Hematopoietic multipotent progenitor cell treated with erythropoietin and hydrocortisone succinate and interleukin-3 and kit ligand, for 8 days (in vitro differentiated cells): Measurements from ENCODE around the gene PIK3R5.
"Not testable (repeated sequence)": the region's sequence is repeated elsewhere in the genome, so short reads cannot be mapped to it uniquely, and the experiment has no call there.

ENCODE experiments used
- DNase-seq: peaks from one replicate; pipeline ENCODE4 v3.0.0-alpha.2; 2015

PIK3R5 gene, protein sequence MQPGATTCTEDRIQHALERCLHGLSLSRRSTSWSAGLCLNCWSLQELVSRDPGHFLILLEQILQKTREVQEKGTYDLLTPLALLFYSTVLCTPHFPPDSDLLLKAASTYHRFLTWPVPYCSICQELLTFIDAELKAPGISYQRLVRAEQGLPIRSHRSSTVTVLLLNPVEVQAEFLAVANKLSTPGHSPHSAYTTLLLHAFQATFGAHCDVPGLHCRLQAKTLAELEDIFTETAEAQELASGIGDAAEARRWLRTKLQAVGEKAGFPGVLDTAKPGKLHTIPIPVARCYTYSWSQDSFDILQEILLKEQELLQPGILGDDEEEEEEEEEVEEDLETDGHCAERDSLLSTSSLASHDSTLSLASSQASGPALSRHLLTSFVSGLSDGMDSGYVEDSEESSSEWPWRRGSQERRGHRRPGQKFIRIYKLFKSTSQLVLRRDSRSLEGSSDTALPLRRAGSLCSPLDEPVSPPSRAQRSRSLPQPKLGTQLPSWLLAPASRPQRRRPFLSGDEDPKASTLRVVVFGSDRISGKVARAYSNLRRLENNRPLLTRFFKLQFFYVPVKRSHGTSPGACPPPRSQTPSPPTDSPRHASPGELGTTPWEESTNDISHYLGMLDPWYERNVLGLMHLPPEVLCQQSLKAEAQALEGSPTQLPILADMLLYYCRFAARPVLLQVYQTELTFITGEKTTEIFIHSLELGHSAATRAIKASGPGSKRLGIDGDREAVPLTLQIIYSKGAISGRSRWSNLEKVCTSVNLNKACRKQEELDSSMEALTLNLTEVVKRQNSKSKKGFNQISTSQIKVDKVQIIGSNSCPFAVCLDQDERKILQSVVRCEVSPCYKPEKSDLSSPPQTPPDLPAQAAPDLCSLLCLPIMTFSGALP

DNA sequence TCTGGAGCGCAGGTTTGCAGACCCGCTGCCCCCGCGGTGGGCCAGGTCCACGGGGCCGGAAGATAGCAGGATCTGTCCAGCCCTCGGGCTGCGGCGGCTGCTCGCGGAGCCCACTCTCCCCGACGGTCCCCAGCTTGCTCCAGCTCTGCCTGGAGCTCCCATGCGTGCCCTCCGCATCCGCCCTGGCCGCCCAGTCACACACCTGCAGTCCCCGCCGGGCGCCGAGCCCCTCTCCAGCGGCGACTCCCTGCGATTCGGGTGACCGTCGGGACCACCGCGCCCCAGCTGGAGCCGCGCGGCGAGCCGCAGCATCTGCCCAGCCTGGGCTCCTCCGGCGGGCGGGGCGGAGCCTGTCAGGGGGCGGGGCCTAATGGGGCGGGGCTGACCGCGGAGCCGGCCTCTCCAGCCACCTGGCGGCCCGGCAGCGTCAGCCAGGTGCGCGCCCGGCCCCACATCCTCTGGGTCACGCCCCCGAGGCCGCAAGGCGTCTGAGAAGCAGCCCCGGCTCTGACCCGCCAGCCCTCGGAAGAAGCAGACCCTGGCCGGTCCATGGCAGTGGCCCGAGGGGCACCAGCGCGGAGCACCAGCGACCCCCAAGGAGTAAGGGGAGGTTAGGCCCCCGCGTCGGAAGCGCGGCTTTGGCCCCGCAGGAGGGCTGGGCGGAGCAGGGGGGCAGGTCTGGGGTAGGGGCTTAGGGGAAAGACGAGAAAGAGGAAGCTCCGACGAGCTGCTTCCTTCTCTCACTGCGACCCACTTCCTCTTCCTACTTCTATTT lies at the start of gene PIK3R5:
Gene PIK3R5 (minus strand): TSS at position 314 of the 775 bp plus-strand sequence. CDS start 54,213 bp downstream, outside the sequence.
- DNase-seq = peak; percentile 5

DNA sequence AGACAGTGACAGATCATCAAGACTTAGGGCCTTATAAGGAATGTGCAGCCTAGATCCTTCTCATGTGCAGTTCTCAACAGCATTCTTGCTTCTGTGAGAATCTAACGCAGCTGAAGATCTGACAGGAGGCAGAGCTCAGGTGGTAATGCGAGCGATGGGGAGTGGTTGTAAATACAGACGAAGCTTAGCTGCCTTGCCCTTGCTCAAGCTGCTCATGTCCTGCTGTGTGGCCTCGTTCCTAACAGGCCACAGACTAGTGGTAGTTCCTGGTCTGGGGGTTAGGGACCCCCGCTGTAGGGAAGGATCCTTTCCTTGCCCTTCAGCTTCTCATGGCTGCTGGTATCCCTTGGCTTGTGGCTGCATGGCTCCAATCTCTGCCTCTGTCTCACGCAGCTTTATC lies 45.5 kb upstream of the PIK3R5 start:
- DNase-seq = no peak

DNA sequence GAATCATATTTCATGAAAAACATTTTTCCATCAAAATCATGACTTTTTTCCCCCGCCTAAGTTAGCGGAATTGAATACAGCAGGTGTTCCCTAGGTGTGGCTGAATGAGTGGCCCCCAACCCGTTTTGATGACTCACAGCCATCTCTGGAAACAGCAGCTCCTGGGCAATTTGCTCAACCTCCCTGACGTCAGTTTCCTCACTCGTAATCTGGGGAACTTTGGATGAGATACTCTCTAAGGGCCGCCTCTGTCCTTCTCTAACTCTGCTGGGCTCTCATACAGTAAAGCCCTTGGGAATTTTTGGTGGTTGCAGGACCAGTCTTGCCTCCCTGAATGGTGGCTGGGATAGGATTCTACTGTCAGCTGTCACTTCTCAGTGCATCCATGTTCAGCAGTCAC lies 44.2 kb upstream of the PIK3R5 start:
- no peak for DNase-seq

DNA sequence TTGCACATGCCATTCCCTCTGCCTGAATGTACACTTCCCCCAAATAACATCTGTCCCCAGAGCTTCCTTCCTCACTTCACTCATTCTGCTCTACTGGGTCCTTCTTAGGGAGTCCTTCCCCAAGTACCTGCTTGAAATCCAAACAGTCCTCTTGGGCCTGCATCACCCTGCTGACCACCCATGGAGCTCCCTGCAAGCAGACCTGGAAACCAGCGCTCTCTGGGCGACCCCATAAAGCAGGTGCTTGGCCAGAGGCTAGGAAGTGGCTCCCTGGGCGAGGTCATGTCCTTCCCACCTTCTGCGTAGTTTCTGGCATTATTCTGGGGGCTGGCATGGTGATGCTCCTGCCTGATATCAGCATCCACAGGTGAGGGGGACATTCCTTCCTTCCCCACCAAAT lies 43.6 kb upstream of the PIK3R5 start:
- DNase-seq = no peak

DNA sequence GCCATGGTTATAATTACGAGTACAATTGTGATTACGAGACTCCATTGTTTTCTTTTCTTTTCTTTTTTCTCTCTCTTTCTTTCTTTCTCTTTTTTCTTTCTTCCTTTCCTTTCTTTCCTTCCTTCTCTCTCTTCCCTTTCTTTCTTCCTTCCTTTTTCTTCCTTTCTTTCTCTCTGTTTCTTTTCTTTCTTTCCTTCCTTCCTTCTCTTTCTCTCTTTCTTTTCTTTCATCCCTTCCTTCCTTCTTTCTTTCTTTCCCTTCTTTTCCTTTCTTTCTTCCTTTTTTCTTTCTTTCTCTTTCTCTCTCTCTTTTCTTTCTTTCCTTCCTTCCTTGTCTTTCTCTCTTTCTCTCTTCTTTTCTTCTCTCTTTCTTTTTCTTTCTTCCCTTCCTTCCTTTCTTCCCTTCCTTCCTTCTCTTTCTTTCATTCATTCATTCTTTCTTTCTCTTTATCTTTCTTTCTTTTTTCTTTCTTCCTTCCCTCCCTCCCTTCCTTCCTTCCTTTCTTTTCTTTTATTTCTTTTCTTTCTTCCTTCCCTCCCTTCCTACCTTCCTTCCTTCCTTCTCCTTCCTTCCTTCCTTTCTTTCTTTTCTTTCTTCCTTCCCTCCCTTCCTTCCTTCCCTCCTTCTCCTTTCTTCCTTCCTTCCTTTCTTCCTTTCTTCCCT lies 41.7 kb upstream of the PIK3R5 start:
- DNase-seq = no peak

DNA sequence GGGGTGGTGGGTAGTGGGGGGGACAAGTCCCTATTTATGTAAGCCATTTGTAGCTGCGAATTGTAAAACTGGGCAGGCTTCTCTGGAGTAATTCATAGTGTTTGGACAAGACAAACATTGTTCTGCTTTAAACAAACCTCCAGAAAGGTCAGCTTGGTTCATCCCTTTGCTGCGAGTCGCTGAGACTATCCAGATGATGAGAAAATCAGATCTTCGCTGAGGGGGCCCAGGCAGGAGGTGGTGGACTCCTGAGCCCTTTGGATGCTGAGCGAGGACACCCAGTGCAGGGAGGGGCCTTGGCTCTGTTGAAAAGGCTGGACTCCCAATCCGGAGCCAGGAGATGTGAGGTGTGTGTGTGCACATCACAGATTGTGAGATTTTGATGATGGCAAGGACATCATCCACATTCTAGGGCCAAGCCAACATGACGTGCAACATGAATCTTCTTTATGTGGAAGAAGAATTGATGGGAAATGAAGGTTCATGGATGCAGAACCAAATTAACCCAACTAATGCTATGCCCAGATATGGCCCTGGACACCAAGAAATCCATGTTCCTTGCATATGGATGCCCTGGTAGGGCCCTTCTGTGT lies 40.8 kb upstream of the PIK3R5 start:
- no peak for DNase-seq

DNA sequence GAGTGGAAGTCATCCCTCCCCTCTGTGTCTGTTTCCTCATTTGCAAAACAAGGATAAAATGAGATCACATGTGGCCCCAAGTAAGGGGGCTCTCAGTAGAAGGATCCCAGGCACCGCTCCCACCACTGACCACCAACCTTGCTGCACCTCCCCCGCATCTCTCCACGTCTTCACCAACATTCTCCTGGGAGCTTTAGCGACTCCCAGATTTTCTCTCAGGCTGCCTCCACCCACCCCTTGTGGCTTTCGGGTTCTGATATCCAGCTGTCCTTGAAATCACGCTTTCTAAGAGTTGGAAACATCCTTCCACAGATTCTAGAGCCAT lies 39.4 kb upstream of the PIK3R5 start:
- no peak for DNase-seq

DNA sequence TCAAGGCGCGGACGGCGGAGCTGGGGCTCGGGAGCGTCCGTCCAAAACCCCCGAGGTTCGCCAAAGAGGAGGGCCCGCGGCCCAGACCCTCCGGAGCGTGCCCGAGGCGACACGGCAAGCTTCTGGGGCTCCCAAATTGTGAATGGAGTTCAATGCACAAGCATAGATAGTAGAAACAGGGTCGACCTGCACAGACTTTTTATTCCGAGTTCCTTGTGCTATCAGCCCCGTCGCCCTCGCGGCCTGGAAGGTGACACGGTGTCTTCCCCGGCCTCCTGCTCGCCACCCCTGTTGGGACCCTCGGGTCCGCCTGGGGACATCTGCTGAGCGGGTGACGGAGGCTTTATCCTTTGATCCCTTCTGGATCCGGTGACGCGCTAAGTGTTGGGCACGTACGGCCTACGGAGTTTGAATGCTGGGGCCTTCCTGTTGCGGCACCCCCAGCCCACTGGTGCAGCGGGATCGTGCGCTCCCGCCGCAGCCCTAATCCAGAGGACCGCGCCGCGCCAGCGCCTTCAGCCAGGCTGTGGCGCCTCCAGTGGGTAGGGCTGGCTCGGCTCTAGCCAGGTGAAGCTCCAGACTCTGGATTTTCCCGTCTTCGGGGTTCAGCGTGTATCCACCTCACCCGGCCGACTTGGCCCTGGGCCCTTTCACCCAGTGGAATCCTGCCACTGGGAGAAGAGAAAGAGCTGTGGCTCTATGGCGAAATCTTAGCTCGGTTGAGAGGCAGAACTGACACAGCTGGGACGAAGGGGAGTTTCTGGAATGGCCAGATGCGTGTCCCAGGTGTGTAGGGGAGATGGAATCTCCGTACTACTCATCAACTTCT lies 38.8 kb upstream of the PIK3R5 start:
- DNase-seq = no peak

DNA sequence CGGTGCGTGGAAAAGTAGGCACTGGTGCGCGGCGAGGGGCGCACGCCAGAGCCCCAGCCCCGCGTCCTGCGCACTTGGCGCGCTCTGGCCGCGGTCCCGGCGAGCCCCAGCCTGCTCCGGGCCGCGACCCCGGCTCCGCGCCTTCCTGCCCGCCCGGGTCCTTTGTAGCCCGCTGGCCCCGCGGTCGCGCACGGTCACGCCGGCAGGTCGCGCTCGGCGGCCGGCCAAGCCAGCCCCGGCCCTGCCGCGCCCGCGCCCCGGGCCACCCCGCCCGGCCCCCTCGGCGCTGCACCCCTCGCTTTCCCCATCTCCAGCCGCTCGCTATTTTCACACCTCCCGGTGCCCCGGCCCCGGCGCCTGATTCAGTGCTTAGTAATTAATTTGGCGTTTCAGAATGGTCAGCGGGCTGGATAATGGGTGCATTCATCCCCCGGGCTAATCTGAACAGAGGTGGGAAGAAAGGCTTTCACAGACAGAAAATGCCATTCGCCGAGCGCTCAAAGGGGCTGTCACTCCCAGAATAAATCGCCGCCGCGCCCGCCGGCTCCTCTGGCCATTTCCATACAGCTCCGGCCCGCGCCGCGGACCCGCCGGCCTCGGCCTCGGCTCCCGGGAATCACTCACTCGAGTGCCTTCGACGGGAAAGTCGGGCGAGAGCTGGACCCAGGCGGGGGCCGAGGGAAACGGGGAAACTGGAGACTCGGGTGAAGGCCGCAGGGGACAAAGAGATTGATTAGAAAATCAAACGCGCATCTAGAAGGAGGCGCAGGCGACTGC lies 38.0 kb upstream of the PIK3R5 start:
- DNase-seq = no peak

DNA sequence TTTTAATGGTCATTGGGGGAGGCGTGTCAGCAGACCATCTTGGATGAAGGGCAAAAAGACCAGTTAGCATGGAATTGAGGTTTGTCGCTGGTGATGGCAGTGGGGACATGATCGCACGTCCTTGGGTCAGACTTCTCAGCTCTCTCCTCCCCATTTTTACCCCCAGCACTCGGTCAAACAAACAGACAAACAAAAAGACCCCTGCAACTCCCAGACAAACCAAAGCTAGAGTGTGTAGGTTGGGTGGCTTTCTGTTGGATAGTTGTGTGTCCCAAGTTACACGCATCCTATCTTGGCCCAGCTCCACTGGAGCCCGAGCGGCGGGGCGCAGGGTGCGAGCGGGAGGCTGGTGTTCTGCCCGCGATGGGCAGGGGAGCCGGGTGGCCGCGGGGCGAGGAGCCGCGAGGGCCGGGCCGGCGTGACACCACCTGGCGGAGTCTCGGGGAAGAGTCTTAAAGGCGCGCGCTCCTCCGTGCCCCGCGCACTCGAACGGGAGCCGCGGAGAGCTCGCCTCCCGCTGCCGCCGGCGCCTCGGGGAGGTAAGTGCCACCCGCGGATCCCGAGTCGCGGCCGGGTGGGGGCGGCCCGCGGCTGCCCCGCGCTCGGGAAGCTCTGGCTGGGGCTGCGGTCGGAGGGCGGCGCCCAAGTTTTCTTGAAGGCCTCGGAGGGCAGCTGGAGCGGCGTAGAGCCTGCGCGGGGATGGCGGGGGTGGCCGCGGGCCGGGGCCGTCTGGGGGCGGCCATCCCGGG lies 37.3 kb upstream of the PIK3R5 start:
- DNase-seq = no peak

DNA sequence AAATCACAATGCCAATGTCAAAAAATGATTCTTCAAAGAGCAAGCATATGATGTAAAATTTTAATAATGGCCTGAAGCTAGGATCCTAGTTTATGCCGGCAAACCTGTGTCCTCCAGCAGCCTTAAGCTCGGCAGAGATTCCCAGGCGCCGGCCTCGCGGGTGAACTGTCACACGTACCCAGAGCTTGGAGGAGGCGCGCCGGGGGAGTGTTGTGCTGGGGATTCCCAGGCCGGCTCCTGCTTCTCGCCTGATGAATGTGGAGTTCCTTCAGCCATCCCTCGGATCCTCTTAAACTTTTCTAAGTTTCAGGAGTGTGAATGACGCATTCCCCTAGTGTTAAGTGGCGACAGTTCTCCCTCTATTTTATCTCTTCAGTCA lies 36.7 kb upstream of the PIK3R5 start:
- DNase-seq = no peak

DNA sequence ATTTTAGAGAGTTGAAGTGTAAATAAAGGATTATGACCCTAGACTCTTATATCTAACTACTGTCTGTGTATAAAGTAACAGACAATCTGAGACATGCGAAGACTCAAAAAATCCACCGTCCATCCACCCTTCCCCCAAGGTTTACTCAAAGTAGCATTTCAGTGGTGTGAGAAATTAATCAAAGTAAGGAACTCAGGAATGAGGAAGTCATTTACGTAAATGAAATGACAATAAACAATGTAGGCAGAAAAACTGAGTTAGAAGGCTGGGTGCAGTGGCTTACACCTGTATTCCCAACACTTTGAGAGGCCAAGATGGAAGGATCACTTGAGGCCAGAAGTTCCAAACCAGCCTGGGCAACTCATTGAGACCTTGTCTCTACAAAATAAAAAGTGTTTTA lies 36.1 kb upstream of the PIK3R5 start:
- no peak for DNase-seq

DNA sequence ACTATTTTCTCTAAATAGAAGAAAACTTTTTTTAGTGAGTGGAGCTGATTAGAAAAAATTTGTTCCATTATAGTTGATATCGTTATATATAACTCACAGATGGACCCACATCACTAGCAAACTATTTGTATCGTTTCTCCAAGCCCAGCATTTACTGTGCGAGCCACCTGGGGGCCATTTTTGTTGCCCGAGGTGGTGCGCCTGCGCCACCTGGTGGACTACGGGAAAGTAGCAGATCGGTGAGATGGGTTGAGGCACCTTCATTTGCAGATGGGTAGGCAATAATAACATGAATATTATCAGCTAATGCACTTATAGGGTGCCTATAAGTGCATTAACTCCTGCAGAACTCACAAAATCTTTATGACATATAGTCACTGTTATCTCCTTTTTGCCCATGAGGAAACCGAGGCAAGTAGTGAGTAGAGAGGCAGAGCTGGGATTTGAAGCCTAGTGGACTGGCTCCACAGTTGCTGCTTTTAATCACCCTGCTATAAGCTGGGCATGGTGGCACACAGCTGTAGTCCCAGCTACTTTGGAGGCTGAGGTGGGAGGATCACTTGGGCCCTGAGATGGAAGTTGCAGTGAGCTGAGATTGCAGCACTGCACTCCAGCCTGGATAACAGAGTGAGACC lies 32.6 kb upstream of the PIK3R5 start:
- peak; percentile 72 for DNase-seq

DNA sequence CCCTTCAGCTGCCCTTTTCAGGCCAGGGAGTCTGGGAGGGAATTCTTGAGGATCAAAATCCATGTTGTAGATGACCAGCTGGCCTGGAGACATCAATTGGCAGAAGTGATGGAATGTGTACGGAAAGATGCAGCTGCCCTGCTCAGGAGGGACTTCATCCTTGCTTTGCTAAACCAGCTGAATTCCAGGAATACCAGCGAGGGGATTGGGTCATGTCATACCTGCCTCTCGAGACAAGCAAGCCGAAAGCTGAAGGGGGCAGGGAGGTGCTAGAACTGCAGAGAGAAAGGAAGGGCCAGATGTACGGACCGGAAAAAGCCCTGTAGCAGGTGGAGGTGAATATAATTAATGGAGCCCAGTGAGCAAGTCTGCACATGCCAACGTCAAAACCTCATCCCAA lies 30.2 kb upstream of the PIK3R5 start:
- DNase-seq = no peak

DNA sequence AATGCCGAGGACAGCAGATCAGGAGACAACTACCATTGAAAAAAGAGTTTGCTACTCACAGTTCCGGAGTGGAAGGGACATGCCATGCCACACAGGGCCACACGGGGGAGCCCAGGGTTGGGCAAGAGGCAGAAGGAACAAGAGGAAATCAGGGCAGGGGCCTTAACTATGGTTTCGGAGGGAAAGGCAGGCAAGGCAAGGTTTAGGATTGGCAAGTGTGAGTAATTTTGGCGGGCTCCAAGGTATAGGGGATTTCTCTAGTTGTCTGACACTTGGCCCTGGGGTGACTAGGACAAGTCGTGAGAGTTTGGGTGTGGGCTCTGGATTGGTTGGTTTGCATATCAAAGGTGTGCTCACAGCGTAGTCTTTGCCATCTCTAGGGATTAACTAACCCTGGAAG lies 28.8 kb upstream of the PIK3R5 start:
- DNase-seq = peak; percentile 49

DNA sequence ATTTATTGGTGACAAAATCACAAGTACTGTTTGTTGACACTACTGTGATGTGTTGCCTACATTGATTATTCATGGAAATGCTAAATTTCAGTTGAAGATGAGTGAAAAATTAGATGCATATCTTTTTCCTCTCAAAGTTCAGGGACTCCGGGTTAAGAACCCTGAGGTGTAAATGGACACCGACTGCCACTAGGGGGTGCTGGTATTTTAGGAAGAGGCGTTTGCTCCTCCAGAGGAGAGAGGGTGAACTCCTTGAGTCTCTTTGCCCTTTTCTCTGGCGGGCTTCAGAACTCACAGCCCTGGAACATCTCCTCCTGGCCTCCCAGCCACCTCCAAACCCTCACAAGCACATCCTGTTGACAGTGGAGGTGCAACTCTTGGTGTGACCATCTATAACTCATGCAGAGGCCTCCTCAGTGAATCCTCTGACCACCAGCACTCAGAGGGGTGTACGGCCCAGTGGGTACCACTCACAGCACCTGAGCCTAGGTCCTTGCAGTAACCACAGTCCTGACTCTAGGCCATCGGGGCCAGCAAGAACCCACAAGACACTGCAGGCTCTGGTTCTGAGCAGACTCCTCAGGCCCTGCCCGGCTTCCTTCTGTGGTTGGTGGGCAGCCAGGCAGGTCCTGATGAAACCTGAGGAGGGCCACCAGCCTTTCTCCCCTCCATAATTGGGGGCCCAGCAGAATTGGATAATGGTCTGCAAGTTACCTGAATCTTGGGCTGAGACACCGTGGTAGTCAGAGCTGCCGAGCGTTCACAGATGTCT lies 26.2 kb upstream of the PIK3R5 start:
- DNase-seq = peak; percentile 74

DNA sequence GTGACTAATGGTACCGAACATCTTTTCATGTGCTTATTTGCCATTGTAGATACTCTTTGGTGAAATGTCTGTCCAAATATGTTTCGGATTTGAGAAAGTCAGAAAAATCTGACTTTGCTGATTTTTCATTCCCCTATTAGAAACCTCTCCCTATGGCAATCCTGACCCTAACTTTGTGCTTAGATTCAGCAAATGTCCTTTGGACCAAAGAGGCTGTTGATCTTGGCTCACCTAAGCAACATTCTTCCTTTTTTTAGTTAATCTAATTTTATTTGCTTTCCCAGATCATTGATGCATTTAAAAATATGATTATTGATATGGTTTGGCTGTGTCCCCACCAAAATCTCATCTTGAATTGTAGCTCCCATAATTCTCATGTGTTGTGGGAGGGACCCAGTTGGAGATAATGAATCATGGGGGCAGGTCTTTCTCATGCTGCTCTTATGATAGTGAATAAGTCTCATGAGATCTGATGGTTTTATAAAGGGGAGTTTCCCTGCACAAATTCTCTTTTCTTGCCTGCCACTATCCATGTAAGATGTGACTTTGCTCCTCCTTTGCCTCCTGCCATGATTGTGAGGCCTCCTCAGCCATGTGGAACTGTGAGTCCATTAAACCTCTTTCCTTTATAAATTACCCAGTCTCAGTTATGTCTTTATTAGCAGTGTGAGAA lies 22.9 kb upstream of the PIK3R5 start:
- DNase-seq = not testable (repeated sequence)

DNA sequence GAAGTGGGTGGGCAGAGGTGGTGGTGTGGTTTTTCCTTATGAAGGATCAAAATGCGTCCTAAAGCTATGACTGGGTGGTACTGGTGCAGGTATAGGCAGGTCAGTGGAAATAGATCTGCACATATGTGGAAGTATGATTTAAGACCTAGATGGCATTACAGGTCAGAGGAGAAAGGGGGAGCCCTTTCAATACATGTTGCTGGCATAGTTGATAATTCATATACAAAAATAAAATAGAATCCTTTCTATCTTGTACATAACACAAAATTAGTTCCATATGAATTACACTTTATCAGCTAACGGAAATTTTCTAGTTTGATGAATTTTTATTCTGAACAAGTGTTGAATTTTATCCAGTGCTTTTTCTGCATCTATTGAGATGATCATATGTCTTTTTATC lies 20.8 kb upstream of the PIK3R5 start:
- DNase-seq = no peak
